ENCODE data around the gene AKT3. TPM values are rescaled to one million over a fixed set of nuclear protein-coding genes. Genes with fewer than 3 reads are reported as not detected.

AKT3 gene
- polyA plus RNA-seq, 1 donor (not counting 4 experiments of a cell fraction or from before 2014, with no cell fraction given): 2.9 TPM

GRCh38 chr1:243477731-243478290 is 372.2 kb downstream of the AKT3 start:
- H2AFZ ChIP-seq (ENCODE audit: control insufficient read depth, low read length): no peak overlapping the region
- no peak overlapping the region for H3K27ac ChIP-seq (ENCODE audit: control insufficient read depth, insufficient read depth, low read length)
- no peaks in the 10 kb centered on the region for H4K20me1 ChIP-seq (ENCODE audit: control insufficient read depth, extremely low read depth, insufficient read depth, low read length)
- FAIRE-seq: no peak
- peaks cover 20% of the 10 kb centered on the region for H3K4me1 ChIP-seq (ENCODE audit: control insufficient read depth, extremely low read depth, insufficient read depth, low read length)
- peaks cover 0 to 6% of the 10 kb centered on the region in 2 experiments for H3K36me3 ChIP-seq (ENCODE audit: control insufficient read depth in 2 of 2, extremely low read depth in 1 of 2, insufficient read depth in 2 of 2, low read length in 2 of 2)
- no peak overlapping the region for H3K4me3 ChIP-seq (ENCODE audit: control insufficient read depth in 2 of 3, extremely low read depth in 1 of 3, insufficient read depth in 2 of 3, low read depth in 1 of 3, low read length in 3 of 3)
- H3K27me3 ChIP-seq (ENCODE audit: control insufficient read depth, extremely low read depth, insufficient read depth, low read length): no peaks in the 10 kb centered on the region
- no peaks in the 10 kb centered on the region for H3K79me2 ChIP-seq (ENCODE audit: control insufficient read depth, insufficient read depth, low read length)
- TF ChIP-seq, protein P1, sequence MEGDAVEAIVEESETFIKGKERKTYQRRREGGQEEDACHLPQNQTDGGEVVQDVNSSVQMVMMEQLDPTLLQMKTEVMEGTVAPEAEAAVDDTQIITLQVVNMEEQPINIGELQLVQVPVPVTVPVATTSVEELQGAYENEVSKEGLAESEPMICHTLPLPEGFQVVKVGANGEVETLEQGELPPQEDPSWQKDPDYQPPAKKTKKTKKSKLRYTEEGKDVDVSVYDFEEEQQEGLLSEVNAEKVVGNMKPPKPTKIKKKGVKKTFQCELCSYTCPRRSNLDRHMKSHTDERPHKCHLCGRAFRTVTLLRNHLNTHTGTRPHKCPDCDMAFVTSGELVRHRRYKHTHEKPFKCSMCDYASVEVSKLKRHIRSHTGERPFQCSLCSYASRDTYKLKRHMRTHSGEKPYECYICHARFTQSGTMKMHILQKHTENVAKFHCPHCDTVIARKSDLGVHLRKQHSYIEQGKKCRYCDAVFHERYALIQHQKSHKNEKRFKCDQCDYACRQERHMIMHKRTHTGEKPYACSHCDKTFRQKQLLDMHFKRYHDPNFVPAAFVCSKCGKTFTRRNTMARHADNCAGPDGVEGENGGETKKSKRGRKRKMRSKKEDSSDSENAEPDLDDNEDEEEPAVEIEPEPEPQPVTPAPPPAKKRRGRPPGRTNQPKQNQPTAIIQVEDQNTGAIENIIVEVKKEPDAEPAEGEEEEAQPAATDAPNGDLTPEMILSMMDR (optimal IDR thresholded peaks at IDR 0.05 in 1 of 3, IDR thresholded peaks at IDR 0.05 in 1 of 3, conservative IDR thresholded peaks at IDR 0.05 in 1 of 3; ENCODE audit: extremely low read depth in 1 of 3, insufficient read depth in 2 of 3, low read length in 3 of 3): no peak
- TF ChIP-seq EZH2 (IDR thresholded peaks at IDR 0.05; ENCODE audit: low read length): no peak
- no peak for DNase-seq (ENCODE audit: low read depth, low spot score)
- H3K9me3 ChIP-seq (ENCODE audit: control insufficient read depth, low read depth, low read length): no peaks in the 10 kb centered on the region
- dilution Hi-C loops (cut with MboI; ENCODE audit: extremely low pct_ligation_motif_present, low sequenced_read_pairs): no loop called here
- H3K4me2 ChIP-seq (ENCODE audit: control insufficient read depth, extremely low read depth, insufficient read depth, low read depth, low read length): no peak overlapping the region
- no peak overlapping the region for H3K9ac ChIP-seq (ENCODE audit: control insufficient read depth, extremely low read depth, insufficient read depth, low read length)
- H3K9me1 ChIP-seq (ENCODE audit: control insufficient read depth, extremely low read depth, insufficient read depth, low read length): no peaks in the 10 kb centered on the region

- no peaks in the 10 kb centered on the region for H3K9me3 ChIP-seq (ENCODE audit: control insufficient read depth, low read depth, low read length)
- H4K20me1 ChIP-seq (ENCODE audit: control insufficient read depth, extremely low read depth, insufficient read depth, low read length): no peaks in the 10 kb centered on the region
- no peak overlapping the region for H3K9ac ChIP-seq (ENCODE audit: control insufficient read depth, extremely low read depth, insufficient read depth, low read length)
- H3K4me2 ChIP-seq (ENCODE audit: control insufficient read depth, extremely low read depth, insufficient read depth, low read depth, low read length): no peak overlapping the region
- no peak for FAIRE-seq
- DNase-seq (ENCODE audit: low read depth, low spot score): no peak
- TF ChIP-seq, protein P1 (optimal IDR thresholded peaks at IDR 0.05 in 1 of 3, IDR thresholded peaks at IDR 0.05 in 1 of 3, conservative IDR thresholded peaks at IDR 0.05 in 1 of 3; ENCODE audit: extremely low read depth in 1 of 3, insufficient read depth in 2 of 3, low read length in 3 of 3): no peak
- no peak for TF ChIP-seq EZH2 (IDR thresholded peaks at IDR 0.05; ENCODE audit: low read length)
- no peak overlapping the region for H3K27ac ChIP-seq (ENCODE audit: control insufficient read depth, insufficient read depth, low read length)
- no peaks in the 10 kb centered on the region for H3K27me3 ChIP-seq (ENCODE audit: control insufficient read depth, extremely low read depth, insufficient read depth, low read length)
- dilution Hi-C loops (cut with MboI; ENCODE audit: extremely low pct_ligation_motif_present, low sequenced_read_pairs): no loop called here
- H2AFZ ChIP-seq (ENCODE audit: control insufficient read depth, low read length): no peak overlapping the region
- no peak overlapping the region for H3K4me3 ChIP-seq (ENCODE audit: control insufficient read depth in 2 of 3, extremely low read depth in 1 of 3, insufficient read depth in 2 of 3, low read depth in 1 of 3, low read length in 3 of 3)
- H3K9me1 ChIP-seq (ENCODE audit: control insufficient read depth, extremely low read depth, insufficient read depth, low read length): no peaks in the 10 kb centered on the region
- peaks cover 24% of the 10 kb centered on the region for H3K4me1 ChIP-seq (ENCODE audit: control insufficient read depth, extremely low read depth, insufficient read depth, low read length)
- H3K36me3 ChIP-seq (ENCODE audit: control insufficient read depth in 2 of 2, extremely low read depth in 1 of 2, insufficient read depth in 2 of 2, low read length in 2 of 2): peaks cover under 1 to 6% of the 10 kb centered on the region in 2 experiments
- no peaks in the 10 kb centered on the region for H3K79me2 ChIP-seq (ENCODE audit: control insufficient read depth, insufficient read depth, low read length)
These were observed 374.1 kb downstream of the AKT3 start for GRCh38 chr1:243475966-243476365.
